Endodermal cell (in vitro differentiated cells): ENCODE results near the gene TRIM15. TPM values are rescaled to one million over a fixed set of nuclear protein-coding genes. Genes with fewer than 3 reads are reported as not detected.
A peak's percentile ranks its signal among the peaks of the same experiment; 100 is the strongest.

ENCODE experiments used
- DNase-seq: peaks from one replicate; pipeline ENCODE4 v3.0.0-alpha.2; 2017
- H3K27ac ChIP-seq: 2 replicates; pipeline ENCODE4 v1.5.1; 2013; ENCODE audit warnings: mild to moderate bottlenecking, low read depth, low read length, moderate library complexity
- H3K27me3 ChIP-seq: 2 replicates; pipeline ENCODE4 v1.6.1; 2013; ENCODE audit warnings: mild to moderate bottlenecking, low read length, moderate library complexity; ENCODE audit not compliant: insufficient read depth, control insufficient read depth, poor library complexity, severe bottlenecking
- H3K36me3 ChIP-seq: 2 replicates; pipeline ENCODE4 v1.7.0; 2013; ENCODE audit warnings: mild to moderate bottlenecking, low read length, moderate library complexity; ENCODE audit not compliant: control insufficient read depth, insufficient read depth
- H3K4me1 ChIP-seq: one replicate; pipeline ENCODE4 v1.7.0; 2013; ENCODE audit warnings: low read length; ENCODE audit not compliant: control insufficient read depth, insufficient read depth
- H3K4me3 ChIP-seq: 2 replicates; pipeline ENCODE4 v1.5.1; 2013; ENCODE audit warnings: mild to moderate bottlenecking, low read length, moderate library complexity
- H3K9ac ChIP-seq: 2 replicates; pipeline ENCODE4 v1.6.1; 2013; ENCODE audit warnings: mild to moderate bottlenecking, low read length, moderate library complexity; ENCODE audit not compliant: poor library complexity, severe bottlenecking; ENCODE audit errors: extremely low read depth
- H3K9me3 ChIP-seq: 2 replicates; pipeline ENCODE4 v1.6.1; 2013; ENCODE audit warnings: mild to moderate bottlenecking, low read length, moderate library complexity; ENCODE audit not compliant: control insufficient read depth
- H3K27ac Mint-ChIP-seq: 2 replicates; pipeline ENCODE4 v1.8.0; 2020; ENCODE audit warnings: mixed read lengths
- H3K27me3 Mint-ChIP-seq: 2 replicates; pipeline ENCODE4 v1.8.0; 2021; ENCODE audit warnings: mild to moderate bottlenecking, mixed read lengths; ENCODE audit not compliant: insufficient read depth
- H3K36me3 Mint-ChIP-seq: 2 replicates; pipeline ENCODE4 v1.8.0; 2020; ENCODE audit warnings: low read depth, mixed read lengths
- H3K4me1 Mint-ChIP-seq: 2 replicates; pipeline ENCODE4 v1.8.0; 2020; ENCODE audit warnings: mixed read lengths
- H3K4me3 Mint-ChIP-seq: 2 replicates; pipeline ENCODE4 v1.8.0; 2020; ENCODE audit warnings: mild to moderate bottlenecking, moderate library complexity, mixed read lengths
- H3K9me3 Mint-ChIP-seq: 2 replicates; pipeline ENCODE4 v1.8.0; 2020; ENCODE audit warnings: mild to moderate bottlenecking, mixed read lengths
- CTCF ChIP-seq: fragments of 200-600 bp; sonication (generic); conservative IDR thresholded peaks from 2 replicates; pipeline ENCODE4 v1.5.0; 2021; ENCODE audit warnings: antibody characterized with exemption, mild to moderate bottlenecking
- WGBS, 2 experiments: methylation state at CpG; one replicate each; pipeline versions ENCODE4 v1.1.5 to v1.1.7; 2013; ENCODE audit warnings: missing lambda C conversion rate in 2 of 2, mixed read lengths in 1 of 2; ENCODE audit not compliant: insufficient coverage in 1 of 2, insufficient read length in 1 of 2; 5-methylcytosine and 5-hydroxymethylcytosine counted together
- total RNA-seq, 2 donors: library from RNA; stranded (reverse); fragmentation: NEBNext Ultra II Directional in 1 of 2; extraction: Animal tissue kit (Norgen Biotek cat#: 25700) in 1 of 2; gene quantifications; 2 replicates in 1 of 2; 3 replicates in 1 of 2; pipeline ENCODE4 v1.2.1, GENCODE V29; 2021

TRIM15 gene
- total RNA-seq, 2 donors from 2014 or later = not detected

- Mint-ChIP-seq H3K36me3 (peaks cover 62% of the 10 kb centered on the region), H3K27ac (no peak overlapping the region), H3K27me3 (peaks cover 6% of the 10 kb centered on the region), H3K4me1 (no peaks in the 10 kb centered on the region), H3K9me3 (peaks cover 1% of the 10 kb centered on the region), H3K4me3 (no peak overlapping the region)
- Histone ChIP-seq H3K27me3 (no peaks in the 10 kb centered on the region), H3K27ac (no peak overlapping the region), H3K9ac (no peak overlapping the region), H3K36me3 (peaks cover 57% of the 10 kb centered on the region), H3K4me1 (no peaks in the 10 kb centered on the region), H3K9me3 (peaks cover 1% of the 10 kb centered on the region), H3K4me3 (no peak overlapping the region)
- DNase-seq = no peak
- no peak for TF ChIP-seq CTCF
- WGBS, 2 experiments = 97 to 98% methylated on average over 12 to 20 of the region's 20 CpGs
Observed at GRCh38 chr6:30185846-30186484, 22.6 kb downstream of the TRIM15 start.

GRCh38 chr6:30188541-30188940 is 25.2 kb downstream of the TRIM15 start:
- no peak for DNase-seq
- Histone ChIP-seq H3K9ac (no peak overlapping the region), H3K9me3 (no peaks in the 10 kb centered on the region), H3K4me1 (no peaks in the 10 kb centered on the region), H3K36me3 (peaks cover 69% of the 10 kb centered on the region), H3K4me3 (no peak overlapping the region), H3K27ac (no peak overlapping the region), H3K27me3 (no peaks in the 10 kb centered on the region)
- Mint-ChIP-seq H3K36me3 (peaks cover 78% of the 10 kb centered on the region), H3K9me3 (no peaks in the 10 kb centered on the region), H3K27ac (peak overlapping the region; percentile 5), H3K4me3 (no peak overlapping the region), H3K4me1 (no peaks in the 10 kb centered on the region), H3K27me3 (no peaks in the 10 kb centered on the region)
- no peak for TF ChIP-seq CTCF
- 95 to 97% methylated on average over 5 of the region's 5 CpGs for WGBS, 2 experiments

DNA sequence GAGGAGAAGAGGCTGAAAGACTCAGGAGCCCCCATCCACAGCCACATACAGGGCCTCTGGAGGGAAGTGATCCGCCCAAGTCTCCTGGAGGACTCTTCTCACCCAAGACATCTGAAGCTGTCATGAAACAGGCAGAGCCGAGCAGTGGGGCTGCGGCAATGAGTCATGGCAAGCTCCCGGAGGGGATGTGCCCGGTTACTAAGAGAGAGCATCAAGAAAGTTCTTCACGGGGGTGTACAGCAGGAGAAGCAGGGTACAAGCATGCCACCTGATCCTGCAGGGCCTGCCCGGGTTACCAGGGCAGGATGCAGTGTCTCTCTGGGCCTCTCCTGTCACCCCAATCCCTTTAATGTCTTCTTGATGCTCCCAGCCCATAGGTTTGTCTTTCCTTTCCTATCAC is 28.7 kb downstream of the TRIM15 start:
- Mint-ChIP-seq H3K9me3 (no peaks in the 10 kb centered on the region), H3K4me3 (no peak overlapping the region), H3K27me3 (no peaks in the 10 kb centered on the region), H3K27ac (no peak overlapping the region), H3K4me1 (peaks cover 6% of the 10 kb centered on the region), H3K36me3 (peaks cover 66% of the 10 kb centered on the region)
- no peaks in the 10 kb centered on the region for H3K9me3 ChIP-seq
- WGBS, 2 experiments = 92 to 95% methylated on average over 7 of the region's 7 CpGs
- H3K27me3 ChIP-seq = no peaks in the 10 kb centered on the region
- peaks cover 72% of the 10 kb centered on the region for H3K36me3 ChIP-seq
- H3K27ac ChIP-seq = no peak overlapping the region
- no peak overlapping the region for H3K9ac ChIP-seq
- H3K4me1 ChIP-seq = peaks cover 5% of the 10 kb centered on the region
- peak; percentile 37 for DNase-seq
- TF ChIP-seq CTCF = no peak
- H3K4me3 ChIP-seq = no peak overlapping the region
